ENCODE data around the gene VRK1.
A peak's percentile ranks its signal among the peaks of the same experiment; 100 is the strongest.

Gene VRK1

GRCh38 chr14:96889091-96889490 lies 91.9 kb downstream of the VRK1 start:
- no peak for DNase-seq

- no peak for DNase-seq
Measured at GRCh38 chr14:96893966-96894622, 96.9 kb downstream of the VRK1 start.

- DNase-seq, result peak; percentile 28
Measured at GRCh38 chr14:96894966-96895365, 97.8 kb downstream of the VRK1 start.

GRCh38 chr14:96895658-96896271 lies 98.6 kb downstream of the VRK1 start:
- no peak for DNase-seq

- DNase-seq, result no peak
Measured at GRCh38 chr14:96897184-96897583, 100.0 kb downstream of the VRK1 start.

- DNase-seq, result no peak
Measured at GRCh38 chr14:96901227-96901626, 104.0 kb downstream of the VRK1 start.

GRCh38 chr14:96902004-96902403 lies 104.8 kb downstream of the VRK1 start:
- no peak for DNase-seq

GRCh38 chr14:96903444-96904023 lies 106.4 kb downstream of the VRK1 start:
- DNase-seq, result no peak

- DNase-seq, result no peak
Measured at GRCh38 chr14:96904201-96904600, 107.0 kb downstream of the VRK1 start.

- DNase-seq, result no peak
Measured at GRCh38 chr14:96905065-96905464, 107.9 kb downstream of the VRK1 start.

GRCh38 chr14:96905825-96906224 lies 108.6 kb downstream of the VRK1 start:
- DNase-seq, result no peak

GRCh38 chr14:96906434-96906833 lies 109.3 kb downstream of the VRK1 start:
- no peak for DNase-seq

GRCh38 chr14:96909841-96910364 lies 112.7 kb downstream of the VRK1 start:
- no peak for DNase-seq

- DNase-seq, result peak; percentile 2
Measured at GRCh38 chr14:96911499-96912149, 114.4 kb downstream of the VRK1 start.

GRCh38 chr14:96914571-96915128 lies 117.5 kb downstream of the VRK1 start:
- no peak for DNase-seq

GRCh38 chr14:96915478-96915877 lies 118.3 kb downstream of the VRK1 start:
- no peak for DNase-seq

GRCh38 chr14:96916751-96917150 lies 119.6 kb downstream of the VRK1 start:
- DNase-seq, result no peak

- no peak for DNase-seq
Measured at GRCh38 chr14:96917442-96917963, 120.3 kb downstream of the VRK1 start.

- DNase-seq, result no peak
Measured at GRCh38 chr14:96920023-96920422, 122.8 kb downstream of the VRK1 start.

GRCh38 chr14:96920820-96921219 lies 123.6 kb downstream of the VRK1 start:
- DNase-seq, result no peak

GRCh38 chr14:96922986-96923385 lies 125.8 kb downstream of the VRK1 start:
- DNase-seq, result no peak

- DNase-seq, result no peak
Measured at GRCh38 chr14:96925422-96925821, 128.2 kb downstream of the VRK1 start.

GRCh38 chr14:96926001-96926400 lies 128.8 kb downstream of the VRK1 start:
- no peak for DNase-seq
